ENCODE results near the gene MOBP.

MOBP gene

DNA sequence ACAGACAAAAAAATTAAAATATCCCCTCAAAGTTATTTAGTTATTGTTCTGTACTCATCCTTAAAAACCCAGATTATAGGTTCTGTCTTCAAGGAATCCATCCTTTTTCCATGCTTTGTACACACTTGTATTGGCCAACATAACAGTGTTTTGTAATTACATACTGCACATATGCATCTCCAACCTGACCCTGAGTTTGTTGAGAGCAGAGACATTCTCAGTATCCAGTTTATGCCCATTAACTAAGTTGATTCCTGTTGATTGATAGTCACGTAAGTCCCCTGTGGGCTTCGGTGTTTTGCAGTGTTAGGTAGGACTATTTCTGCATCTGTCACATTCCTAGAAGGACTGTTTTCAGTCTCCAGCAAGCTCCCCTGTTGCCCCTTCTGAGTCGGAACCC is 33.6 kb downstream of the MOBP start:
- DNase-seq = no peak

DNA sequence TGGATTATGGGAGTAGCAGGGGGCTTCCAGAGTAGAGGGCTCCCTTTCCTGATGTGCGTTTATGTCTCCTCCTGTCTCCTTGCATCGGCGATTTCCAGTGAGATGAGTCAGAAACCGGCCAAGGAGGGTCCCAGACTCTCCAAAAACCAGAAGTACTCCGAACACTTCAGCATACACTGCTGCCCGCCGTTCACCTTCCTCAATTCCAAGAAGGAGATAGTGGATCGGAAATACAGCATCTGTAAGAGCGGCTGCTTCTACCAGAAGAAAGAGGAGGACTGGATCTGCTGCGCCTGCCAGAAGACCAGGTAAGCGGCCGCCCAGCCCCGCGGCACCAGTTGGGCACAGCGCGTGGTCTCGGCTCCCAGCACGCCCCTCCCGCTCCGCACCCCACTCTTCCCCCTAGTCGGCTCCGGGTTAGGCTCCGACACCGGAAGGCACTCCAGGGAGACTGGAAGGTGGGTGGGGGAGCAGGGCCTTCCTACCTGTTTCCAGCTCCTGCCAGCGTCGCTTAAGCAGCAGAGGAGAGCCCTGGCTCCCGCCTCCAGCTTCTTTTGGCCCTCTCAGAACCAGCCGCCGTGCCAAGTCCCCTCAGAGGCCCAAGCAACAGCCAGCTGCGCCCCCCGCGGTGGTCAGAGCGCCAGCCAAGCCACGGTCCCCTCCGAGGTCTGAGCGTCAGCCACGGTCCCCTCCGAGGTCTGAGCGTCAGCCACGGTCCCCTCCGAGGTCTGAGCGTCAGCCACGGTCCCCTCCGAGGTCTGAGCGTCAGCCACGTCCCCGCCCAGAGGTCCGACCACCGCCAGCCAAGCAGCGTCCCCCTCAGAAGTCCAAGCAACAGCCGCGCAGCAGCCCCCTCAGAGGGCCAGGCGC is 34.7 kb downstream of the MOBP start:
- DNase-seq = no peak

DNA sequence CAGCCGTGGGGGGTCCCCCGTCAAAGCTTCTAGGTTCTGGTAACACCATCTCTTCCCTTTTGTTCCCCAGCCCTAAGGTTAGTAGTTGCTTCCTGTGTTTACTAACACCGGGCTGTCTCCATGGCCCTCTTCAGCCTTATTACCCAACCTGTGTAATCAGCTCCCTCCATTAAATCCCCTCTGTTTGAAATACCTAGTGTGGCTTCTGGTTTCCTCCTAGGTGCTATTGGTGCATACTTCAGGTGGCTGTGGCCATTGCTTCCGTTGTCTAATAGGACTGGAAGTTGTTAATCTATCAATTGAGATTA is 35.3 kb downstream of the MOBP start:
- DNase-seq = no peak

DNA sequence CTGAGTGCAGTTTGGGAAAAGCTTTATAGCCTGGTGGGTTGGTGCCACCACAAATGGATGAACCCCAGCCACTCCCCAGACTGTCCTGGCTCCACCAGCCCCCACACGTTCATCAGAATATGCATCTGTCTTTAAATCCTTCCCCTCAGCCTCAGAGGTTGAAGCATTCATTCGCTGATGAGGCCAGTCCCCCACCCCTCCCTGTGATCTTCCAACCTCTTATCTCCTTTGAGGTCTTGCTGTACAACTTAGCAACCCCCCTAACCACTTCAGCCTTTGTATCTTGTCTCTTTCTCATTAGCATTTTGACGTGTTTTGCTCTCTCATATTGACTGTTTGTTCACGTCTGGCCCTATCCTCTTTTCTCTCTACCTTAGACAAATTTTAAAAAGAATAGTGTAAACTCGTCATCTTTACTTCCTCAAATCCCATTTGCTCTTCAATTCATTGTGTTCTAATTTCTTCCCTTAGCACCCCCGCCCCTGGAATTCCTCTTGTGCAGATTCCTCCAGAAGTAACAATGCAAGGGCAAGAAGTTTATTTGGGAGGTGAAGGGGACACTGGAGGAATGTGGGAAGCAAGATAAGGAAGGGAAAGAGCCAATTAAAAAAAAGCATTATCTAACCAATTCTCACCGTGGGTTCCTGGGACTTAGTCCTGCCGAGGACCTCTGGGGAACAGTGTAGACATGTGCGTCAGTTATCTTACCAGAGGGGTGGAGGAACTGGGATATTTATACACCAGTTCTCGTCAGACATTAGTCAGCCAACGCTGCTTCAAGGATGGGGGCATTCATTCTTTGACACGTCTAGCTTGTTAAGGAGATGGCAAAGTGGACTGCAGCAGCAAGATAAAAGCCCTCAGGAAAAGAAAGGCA is 38.6 kb downstream of the MOBP start:
- no peak for DNase-seq

DNA sequence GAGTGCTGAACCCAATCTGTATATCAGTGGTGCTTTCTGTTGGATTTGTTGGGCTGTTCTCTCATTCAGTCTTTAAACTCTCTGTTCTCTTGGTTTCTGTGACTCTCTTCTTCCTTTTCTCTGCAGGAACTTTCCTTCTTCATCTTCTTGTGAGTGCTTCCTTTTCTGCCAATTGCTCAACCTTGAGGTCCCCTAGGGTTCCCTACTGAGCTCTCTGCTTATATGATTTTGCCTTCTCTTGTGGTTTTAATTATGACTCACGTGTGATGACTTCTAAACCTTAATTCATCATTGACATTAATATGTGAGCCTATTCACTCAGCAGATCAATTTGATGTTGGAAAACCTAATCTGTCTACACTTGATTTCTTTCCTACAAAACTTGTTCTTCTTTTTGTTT is 39.4 kb downstream of the MOBP start:
- no peak for DNase-seq

DNA sequence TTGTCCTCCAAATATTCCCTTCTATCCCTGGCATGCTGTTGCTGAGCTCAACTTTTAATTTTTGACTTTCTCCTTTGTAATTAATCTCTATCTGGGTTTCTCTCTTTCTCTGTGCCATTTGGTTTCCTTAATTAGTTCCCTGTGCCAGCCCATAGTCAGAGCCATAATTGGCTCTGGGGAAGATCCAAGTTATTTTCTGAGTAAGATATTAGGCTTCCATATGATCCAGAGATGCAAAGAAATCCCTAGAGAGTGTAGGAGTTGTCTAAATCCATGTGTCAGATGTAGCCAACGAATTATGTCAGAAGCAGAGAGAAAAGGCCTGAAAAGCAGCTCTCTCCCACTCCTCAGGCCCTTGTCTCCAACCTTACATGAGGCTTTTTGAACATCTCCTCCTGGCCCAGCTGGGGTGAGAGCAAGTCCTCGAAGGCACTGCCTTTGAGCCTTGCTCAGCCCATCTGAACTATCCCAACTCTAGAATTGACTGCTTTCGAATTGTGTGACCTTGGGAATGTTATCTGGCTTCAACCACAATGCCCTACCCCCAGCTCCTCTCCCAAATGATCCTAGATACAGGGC is 46.4 kb downstream of the MOBP start:
- DNase-seq = no peak

DNA sequence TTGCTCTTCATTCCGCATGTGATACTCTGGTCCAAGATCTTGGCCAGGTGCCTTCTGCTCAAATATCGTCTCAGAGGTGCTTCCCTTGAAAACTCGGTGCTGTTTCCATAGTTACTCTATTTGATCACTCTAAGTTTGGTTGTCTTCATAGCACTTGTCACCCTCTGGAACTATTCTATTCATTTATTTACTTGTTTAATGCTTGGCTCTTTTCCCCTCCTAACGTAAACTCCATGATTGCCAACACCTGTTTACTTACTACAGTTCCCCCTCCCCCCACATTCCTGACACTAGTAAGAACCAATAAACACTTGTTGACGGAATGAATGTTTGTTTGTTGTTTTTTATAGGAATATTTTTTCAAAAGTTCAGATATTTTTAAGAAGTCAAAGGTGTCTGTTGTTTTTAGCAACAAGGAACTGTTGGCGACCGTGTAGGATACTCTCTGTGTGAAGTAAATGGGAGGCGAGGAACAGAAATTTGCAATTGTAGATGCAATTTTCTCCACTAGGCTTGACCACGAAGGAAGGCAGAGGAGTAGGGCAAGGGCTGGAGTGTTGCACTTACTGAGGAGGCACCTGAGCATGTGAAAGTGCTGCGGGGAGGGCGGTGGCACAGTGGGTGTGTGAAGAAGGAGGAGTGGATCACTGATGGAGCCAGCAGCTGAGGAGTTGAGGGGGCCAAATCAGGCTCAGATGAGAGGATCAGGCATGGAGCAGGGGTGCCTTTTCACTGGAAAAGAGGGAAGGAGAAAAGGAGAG is 48.4 kb downstream of the MOBP start:
- DNase-seq = no peak

DNA sequence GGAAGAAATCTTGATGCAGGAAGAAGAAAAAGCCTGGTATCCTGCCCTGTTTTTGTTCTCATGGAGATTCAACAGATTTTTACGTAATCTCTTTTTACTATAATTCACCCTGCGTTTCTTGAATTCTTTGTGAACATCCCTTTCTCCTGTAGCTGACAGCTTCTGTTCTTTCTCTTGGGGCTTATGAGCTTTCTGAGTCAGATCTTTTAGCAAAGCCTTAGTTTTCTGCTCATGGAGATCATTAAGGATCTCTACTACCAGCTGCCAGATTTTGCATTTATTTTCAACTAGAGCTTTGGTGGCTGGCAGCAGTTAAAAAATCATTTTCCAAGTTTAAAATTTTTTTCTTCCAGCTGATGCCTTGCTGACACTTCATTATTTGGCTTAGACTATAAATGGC is 51.6 kb downstream of the MOBP start:
- DNase-seq = no peak

DNA sequence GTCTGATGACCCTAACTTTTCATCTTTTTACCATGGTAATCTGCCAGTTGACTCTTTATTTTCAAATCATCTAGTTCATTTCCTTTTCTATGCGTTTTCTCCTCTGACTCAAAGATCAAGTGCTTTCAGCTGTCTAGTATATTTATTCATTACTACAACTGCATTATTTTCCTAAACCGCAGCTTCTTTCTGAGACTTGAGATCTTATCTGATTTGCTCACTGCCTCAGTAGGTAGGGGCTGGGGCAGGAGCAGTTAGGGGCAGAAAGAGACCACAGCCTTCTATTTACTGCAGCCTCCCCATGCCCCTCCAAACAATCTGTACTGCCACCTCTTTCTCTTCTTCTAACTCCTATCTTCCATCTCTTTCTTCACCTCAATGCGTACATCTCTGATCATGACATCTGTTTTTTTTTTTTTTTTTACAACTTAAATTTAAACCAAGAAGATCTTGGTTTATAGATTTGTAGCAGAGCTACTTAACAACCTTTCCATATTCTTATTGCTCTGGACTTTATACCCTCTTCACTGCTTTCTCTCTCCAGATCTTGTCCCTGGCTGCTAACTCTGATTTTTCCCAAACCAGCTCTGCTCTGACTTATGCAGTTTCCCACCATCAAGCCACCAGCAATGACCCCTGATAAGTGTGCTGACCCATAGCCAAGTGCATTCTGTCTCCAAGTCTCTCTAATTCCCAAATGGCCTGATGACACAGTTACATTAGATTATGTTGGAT is 52.2 kb downstream of the MOBP start:
- no peak for DNase-seq

DNA sequence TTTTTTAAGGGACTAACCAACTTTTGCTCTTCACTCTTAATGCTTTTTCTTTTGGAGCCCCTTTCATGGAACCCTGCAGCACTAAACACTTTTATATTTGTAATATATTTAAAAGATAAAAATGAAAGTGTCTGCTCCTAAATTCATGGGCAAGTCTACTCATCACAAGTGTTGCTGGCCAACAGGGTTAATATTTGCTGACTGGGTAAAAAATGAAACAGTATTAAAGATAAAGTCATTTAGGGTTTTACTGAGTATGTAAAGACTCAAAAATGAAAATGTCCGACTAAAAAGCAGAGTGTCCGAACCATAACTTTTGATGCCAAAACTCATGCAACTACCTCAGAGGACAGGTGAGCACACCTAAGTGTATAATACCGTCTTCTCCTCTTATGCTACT is 54.0 kb downstream of the MOBP start:
- no peak for DNase-seq

DNA sequence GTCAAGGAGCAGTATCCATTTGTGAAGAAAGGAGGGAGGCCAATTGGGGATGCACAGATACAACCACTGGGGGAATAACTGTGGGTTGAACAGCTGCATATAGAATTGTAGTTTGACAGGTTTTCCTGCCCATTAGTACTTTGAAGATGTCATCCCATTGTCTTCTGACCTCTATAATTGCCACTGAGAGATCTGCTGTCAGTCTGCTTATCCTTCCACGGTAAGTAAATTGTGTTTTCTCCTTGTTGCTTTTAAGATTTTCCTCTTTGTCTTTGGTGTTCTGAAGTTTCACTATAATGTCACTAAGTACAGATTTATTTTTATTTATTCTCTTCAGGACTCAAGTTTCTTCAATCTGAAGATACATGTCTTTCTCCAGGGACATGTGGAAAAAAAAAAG is 56.6 kb downstream of the MOBP start:
- DNase-seq = no peak

DNA sequence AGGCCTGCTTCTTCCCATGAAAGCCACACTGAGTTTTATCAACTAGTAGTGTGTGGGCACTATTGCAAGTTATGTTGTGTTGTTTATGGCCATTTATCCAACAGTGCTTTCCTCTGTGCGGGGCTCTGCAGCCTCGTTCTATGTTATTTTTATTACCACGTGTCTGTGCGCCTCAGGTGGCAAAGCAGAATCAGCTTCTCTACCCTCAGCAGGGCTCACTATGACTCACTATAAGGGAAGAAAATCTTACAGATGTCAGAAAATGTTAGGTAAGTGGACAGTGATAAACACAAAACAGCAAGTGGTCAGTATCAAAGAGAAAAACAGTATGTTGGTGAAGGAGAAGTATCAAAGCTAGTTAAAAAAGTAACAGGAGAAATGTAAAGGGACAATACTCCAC is 61.4 kb downstream of the MOBP start:
- DNase-seq = no peak

DNA sequence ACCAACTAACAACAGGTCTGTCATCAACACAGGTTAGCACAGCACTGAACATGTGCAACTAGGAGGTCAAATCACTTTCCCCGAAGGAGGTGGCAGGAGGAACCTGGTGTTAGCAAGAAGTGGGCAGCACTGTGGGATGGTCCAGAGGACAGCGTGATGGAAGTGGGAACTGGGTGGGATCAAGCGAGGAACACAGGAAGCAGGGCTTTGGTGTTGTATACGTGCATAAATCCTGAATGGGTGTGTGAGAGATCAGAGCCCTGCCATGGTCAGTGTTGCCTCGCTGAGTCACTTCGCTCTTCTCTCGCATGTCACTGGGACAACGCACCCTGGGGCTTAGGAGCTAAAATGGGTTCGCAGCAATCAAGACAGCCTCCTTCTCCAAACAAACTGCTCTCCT is 62.1 kb downstream of the MOBP start:
- no peak for DNase-seq

DNA sequence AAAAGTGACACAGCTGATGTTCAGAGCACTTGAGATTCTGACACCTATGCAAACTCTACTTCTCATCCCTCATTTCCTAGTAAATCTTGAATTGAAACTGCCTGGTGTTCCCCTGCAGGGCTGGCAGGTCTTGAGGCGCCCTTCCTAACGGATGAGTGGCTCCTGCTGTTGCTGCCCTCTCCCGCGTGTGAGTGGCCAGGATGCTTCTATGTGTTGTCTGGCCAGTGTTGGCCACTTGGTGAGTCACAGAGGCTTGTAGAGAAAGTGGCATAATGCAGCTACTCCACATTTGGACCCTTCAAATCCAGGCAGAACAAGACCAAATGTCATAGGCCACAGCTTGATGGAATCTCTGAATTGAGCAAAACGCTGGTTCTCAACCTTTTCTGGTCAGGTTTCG is 63.6 kb downstream of the MOBP start:
- DNase-seq = no peak

DNA sequence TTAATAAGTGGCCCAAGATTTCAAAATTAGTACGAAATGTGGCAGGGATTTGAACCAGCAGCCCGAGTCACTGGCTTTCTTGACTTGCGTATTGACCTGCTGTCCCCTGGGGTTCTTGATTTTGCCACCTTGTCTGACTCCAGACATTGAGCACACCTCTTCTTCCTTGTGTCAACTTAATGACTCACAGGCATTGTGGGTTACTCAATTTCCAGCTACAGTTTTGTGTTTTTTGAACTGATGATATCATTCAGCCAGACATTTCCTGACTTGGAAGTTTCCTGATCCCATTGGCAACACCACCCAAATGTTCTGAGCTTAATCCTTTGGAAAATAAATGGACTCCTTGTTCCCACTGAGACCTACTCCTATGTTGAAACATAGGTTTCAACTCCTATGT is 64.2 kb downstream of the MOBP start:
- no peak for DNase-seq

DNA sequence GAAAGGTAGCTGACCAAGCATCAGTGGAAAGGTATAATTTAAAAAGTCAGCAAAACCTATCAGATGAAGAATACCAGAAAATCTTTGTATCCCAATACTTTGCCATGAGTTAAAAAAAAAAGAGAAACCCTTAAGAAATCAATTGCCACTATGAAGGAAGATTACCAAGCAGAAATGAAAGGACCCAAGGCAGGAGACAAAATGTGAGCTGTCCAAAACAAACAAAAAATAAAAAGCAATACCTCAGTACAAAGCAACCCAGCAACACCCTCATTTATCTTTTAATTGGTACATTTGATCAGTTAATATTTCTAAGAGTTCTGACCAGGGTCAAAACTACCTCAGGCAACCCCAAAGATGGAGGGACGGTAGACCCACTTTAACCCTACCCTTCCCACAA is 65.3 kb downstream of the MOBP start:
- DNase-seq = no peak

DNA sequence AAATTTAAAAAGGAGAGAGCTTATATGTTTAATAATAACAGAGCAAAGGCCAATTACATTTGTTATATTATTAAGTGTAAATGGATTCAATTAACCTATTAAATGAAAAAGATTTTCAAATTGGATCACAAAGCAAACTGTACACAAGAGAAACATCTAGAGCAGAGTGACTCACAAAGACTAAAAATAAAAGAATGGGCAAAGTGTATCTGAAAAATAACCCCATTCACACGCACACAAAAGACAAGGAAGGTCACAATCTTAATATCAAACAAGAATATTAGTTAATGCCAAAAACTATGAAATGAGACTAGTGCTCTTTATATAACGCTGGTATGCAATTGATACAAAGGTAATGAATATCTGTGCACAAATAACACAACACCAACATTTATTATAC is 65.7 kb downstream of the MOBP start:
- DNase-seq = no peak

DNA sequence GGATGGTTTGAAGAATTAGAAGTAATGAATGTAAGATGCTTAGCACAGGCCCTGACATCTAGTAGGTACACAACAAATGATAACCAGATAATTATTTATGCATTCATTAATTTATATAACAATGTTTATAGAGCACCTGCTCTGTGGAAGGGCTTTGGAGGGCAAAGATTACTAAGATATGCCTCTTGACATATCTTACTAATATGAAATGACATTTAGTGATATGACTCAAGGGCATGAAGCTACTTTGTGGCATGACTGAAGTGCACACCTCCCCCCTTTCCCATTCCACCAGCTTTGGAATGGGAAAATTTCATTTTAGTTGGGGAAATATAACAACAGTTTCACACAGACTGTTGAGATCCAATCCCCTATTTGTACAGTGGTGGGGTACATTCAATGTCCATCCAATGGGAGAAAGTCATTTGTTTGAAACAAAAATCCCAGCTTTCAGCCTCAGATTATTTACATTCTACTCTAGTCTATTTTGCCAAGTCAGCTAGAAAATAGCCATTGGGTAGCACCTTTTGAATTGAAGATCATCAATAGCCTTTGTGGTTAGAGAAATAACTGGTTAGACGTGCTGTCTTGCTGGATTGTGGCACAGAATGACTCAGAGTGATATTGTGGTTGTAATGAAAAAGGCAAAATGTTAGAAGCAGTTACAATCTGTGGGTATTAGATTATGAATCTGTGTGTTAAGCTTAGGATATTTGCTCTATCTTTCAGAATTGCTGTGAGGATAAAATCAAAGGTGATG is 72.9 kb downstream of the MOBP start:
- DNase-seq = no peak

DNA sequence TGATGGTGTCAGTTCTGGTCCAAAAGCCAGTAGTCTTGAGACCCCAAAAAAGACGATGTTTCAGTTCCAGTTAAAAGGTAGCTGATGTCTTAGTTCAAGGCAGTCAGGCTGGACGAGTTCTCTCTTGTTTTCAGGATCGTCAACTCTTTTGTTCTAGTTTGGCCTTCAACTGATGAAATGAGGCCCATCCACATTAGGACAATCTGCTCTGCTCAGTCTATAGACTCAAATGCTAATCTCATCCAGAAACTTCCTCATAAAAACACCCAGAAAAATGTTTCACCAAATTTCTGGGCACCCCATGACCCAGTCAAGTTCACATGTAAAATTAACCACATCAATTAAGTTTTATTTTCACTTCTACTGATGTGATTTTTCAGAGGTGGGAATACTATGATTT is 74.0 kb downstream of the MOBP start:
- DNase-seq = no peak

DNA sequence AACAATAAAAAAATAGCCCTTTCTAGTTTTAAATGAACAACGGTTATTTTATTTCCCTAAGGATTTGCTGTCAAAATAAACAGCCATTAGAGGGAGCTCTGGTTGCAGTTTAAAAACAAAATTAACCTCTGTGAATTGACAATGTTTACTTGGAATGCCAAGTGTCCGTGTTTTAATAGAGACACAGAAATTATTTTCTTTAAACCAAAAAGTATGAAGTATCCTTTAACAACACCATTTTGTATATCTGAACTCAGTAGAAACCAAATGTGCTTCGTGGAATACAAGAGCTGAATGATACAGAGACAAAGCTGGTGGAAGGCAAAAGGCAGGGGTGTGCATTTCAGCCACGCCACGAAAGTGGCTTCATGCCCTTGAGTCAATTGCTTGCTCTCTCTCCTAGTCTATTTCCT is 74.4 kb downstream of the MOBP start:
- peak; percentile 15 to 32 for DNase-seq

DNA sequence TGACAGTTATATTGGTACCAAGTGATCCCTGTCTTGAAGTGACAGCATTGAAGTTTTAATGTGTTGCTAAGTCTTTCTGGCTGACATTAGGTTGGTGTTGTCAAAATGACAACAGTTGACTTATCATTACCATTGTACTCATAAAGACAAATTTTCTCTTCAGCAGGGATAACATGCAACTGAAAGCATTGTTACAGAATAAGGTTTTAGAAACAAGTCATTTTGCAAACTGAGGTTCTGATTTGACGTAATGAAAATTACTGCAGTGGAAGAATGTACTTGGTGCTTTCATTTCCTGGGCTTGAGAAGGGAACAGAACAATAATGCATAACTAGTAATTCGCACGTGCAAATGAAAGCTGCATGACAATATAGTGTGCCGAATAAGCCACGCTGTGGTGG is 75.1 kb downstream of the MOBP start:
- no peak for DNase-seq

DNA sequence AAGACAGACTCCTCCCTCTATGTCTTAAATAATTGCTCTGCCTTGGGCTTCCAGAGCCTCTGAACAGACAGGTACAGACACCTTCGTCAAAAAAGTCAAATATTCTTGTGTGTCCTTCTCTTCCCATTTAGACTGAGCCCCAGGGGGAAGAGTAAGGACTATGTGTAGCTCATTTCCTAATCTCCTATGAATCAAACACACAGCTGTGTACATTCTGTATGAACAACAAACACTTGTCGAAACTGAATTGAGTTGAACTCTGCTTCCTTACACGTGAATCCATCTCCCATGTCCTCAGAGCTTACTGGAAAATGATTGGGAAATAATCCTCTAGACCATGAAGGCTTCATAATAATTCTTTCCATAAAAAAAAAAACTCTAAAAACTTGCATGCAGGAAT is 80.8 kb downstream of the MOBP start:
- no peak for DNase-seq

Data from NCI-H187 (cell line).